ENCODE measurements around the gene MAL.
A peak's percentile ranks its signal among the peaks of the same experiment; 100 is the strongest.
"Not testable (repeated sequence)": the region's sequence is repeated elsewhere in the genome, so short reads cannot be mapped to it uniquely, and the experiment has no call there.

Gene MAL

GRCh38 chr2:95068256-95068655 lies 42.7 kb downstream of the MAL start:
- no peak for DNase-seq

GRCh38 chr2:95069465-95069864 lies 44.0 kb downstream of the MAL start:
- DNase-seq: no peak

- no peak for DNase-seq
Measured at GRCh38 chr2:95071856-95072255, 46.3 kb downstream of the MAL start.

- DNase-seq: no peak
Measured at GRCh38 chr2:95072424-95072823, 46.9 kb downstream of the MAL start.

GRCh38 chr2:95073856-95074662 lies 48.6 kb downstream of the MAL start:
- no peak for DNase-seq

GRCh38 chr2:95074663-95075439 lies 49.3 kb downstream of the MAL start:
- no peak for DNase-seq

- DNase-seq: no peak
Measured at GRCh38 chr2:95075440-95076132, 50.1 kb downstream of the MAL start.

- peak; percentile 39 for DNase-seq
Measured at GRCh38 chr2:95076705-95077529, 51.4 kb downstream of the MAL start.

GRCh38 chr2:95077530-95077825 lies 52.0 kb downstream of the MAL start:
- no peak for DNase-seq

- DNase-seq: no peak
Measured at GRCh38 chr2:95077861-95078603, 52.5 kb downstream of the MAL start.

- DNase-seq: no peak
Measured at GRCh38 chr2:95079199-95079683, 53.7 kb downstream of the MAL start.

GRCh38 chr2:95082477-95082876 lies 57.0 kb downstream of the MAL start:
- no peak for DNase-seq

GRCh38 chr2:95086017-95086416 lies 60.5 kb downstream of the MAL start:
- no peak for DNase-seq

GRCh38 chr2:95087379-95087778 lies 61.9 kb downstream of the MAL start:
- no peak for DNase-seq

GRCh38 chr2:95091885-95092555 lies 66.5 kb downstream of the MAL start:
- DNase-seq: no peak

GRCh38 chr2:95098273-95098672 lies 72.8 kb downstream of the MAL start:
- not testable (repeated sequence) for DNase-seq

GRCh38 chr2:95099910-95100309 lies 74.4 kb downstream of the MAL start:
- DNase-seq: no peak
